NT2/D1 (cell line): ENCODE results near the gene ARPP19.
"Not testable (repeated sequence)": the region's sequence is repeated elsewhere in the genome, so short reads cannot be mapped to it uniquely, and the experiment has no call there.

Experiments
- DNase-seq: peaks from one replicate; pipeline ENCODE4 v3.0.0-alpha.2; 2011; ENCODE audit warnings: low read depth, low spot score
- H3K27me3 ChIP-seq: 2 replicates; pipeline ENCODE4 v1.6.0; 2011; ENCODE audit warnings: mild to moderate bottlenecking; ENCODE audit not compliant: insufficient read length, insufficient read depth
- H3K36me3 ChIP-seq: 2 replicates; pipeline ENCODE4 v1.6.1; 2011; ENCODE audit warnings: mild to moderate bottlenecking, low read length, mixed read lengths; ENCODE audit not compliant: insufficient read depth, insufficient read length
- H3K4me1 ChIP-seq: 2 replicates; pipeline ENCODE4 v1.5.1; 2011; ENCODE audit not compliant: insufficient read depth, insufficient read length
- H3K4me3 ChIP-seq: 2 replicates; pipeline ENCODE4 v1.5.1; 2011; ENCODE audit warnings: low read depth; ENCODE audit not compliant: insufficient read length
- H3K9ac ChIP-seq: 2 replicates; pipeline ENCODE4 v1.6.0; 2011; ENCODE audit warnings: low read depth; ENCODE audit not compliant: insufficient read length
- H3K9me3 ChIP-seq: 2 replicates; pipeline ENCODE4 v1.5.1; 2011; ENCODE audit warnings: mild to moderate bottlenecking, low read length; ENCODE audit not compliant: insufficient read depth
- SUZ12 ChIP-seq: IDR thresholded peaks from 2 replicates; pipeline ENCODE4 v1.6.1; 2011; ENCODE audit not compliant: insufficient read length, insufficient read depth; ENCODE audit errors: extremely low read depth
- YY1 ChIP-seq: IDR thresholded peaks from 2 replicates; pipeline ENCODE4 v1.6.1; 2011; ENCODE audit not compliant: insufficient read length, insufficient read depth
- ZNF274 ChIP-seq: IDR thresholded peaks from 2 replicates; pipeline ENCODE4 v1.6.1; 2011; ENCODE audit warnings: mild to moderate bottlenecking, low read depth, low read length

The ARPP19 gene

DNA sequence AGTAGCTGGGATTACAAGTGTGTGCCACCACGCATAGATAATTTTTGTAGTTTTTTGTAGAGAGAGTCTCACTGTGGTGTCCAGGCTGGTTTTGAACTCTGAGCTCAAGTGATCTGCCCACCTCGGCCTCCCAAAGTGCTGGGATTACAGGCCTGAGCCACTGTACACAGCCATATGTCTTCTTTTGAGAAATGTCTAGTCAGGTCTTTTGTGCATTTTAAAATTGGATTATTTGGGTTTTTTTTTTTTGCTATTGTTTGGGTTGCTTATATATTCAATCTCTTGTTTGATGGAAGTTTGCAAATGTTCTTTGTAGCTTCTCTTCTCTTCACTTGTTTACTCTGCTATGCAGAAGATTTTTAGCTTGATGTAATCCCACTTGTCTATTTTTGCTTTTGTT is 6.2 kb upstream of the ARPP19 start:
- Histone ChIP-seq H3K27me3 (no peaks in the 10 kb centered on the region), H3K9ac (no peak overlapping the region), H3K4me1 (no peaks in the 10 kb centered on the region), H3K9me3 (no peaks in the 10 kb centered on the region), H3K4me3 (no peak overlapping the region), H3K36me3 (no peaks in the 10 kb centered on the region)
- TF ChIP-seq ZNF274 = no peak
- no peak for DNase-seq

DNA sequence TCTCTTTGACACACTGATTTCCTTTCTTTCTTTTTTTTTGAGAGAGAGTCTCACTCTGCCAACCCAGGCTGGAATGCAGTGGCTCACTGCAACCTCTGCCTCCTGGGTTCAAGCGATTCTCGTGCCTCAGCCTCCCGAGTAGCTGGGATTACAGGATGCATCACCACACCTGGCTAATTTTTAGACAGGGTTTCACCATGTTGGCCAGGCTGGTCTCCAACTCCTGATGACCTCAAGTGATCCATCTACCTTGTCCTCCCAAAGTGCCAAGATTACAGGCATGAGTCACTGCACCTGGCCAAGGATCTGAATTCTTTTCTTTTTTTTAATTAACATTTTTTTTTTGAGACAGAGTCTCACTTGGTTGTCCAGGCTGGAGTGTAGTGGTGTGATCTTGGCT is 5.8 kb upstream of the ARPP19 start:
- not testable (repeated sequence) for H3K27me3 ChIP-seq, H3K36me3 ChIP-seq, H3K4me1 ChIP-seq, H3K4me3 ChIP-seq, H3K9me3 ChIP-seq, H3K9ac ChIP-seq, DNase-seq

DNA sequence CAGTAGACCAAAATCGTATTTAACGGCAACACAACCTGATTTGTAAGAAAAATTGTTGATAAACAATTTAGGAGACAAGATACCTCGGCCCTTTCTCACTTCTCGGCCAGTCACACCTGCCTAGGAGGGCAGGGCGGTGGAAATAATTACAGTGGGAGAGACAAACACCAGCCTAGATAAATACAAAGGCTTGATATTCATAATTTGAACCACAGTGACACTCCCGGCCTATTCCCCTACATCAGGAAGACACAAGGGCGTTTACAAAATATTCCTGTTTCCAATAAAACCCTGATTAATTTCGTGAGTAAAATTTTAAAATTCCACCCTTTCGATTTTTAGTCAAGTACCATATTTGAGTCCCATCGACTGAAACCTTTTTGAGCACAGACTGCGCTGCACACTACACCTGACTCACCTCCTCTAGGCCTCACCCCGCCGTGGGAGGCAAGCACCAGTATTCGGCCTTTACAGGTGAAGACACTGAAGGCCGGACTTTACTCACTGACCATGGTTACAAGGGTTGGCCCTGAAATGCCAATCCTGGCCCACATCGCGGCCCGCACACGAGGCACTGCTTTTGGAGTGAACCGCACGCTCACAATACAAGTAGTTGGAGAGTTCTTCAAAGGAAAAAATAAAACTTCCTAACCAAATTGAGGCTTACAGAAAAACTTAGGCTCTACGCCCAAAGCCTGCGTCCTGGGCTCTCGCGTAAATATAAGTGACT is 794 bp downstream of the ARPP19 start:
- no peak for TF ChIP-seq YY1
- no peak for TF ChIP-seq SUZ12
- TF ChIP-seq ZNF274 = no peak
- no peaks in the 10 kb centered on the region for H3K4me1 ChIP-seq
- DNase-seq = no peak

DNA sequence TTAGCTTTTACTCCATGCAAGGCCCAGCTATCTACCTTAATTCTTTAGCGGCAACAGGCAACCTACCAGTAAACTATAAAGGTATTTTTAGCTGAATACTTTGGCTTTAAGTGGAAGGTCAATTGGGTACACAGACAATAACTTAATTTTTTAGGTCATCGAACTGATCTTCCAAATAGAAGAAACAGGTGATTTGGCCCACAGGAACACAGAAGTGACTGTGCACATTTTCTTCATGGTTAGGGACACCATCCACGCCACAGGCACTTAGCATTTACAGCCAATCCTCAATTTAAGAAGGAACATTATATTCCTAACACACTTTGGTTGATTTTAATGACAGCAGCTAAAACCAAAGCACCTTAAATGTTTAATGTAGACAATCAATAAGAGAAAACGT is 1.9 kb downstream of the ARPP19 start:
- Histone ChIP-seq H3K4me3 (peak overlapping the region; percentile 90), H3K4me1 (no peaks in the 10 kb centered on the region), H3K36me3 (no peaks in the 10 kb centered on the region), H3K27me3 (no peaks in the 10 kb centered on the region), H3K9ac (peak overlapping the region; percentile 96), H3K9me3 (no peaks in the 10 kb centered on the region)
- no peak for DNase-seq
- no peak for TF ChIP-seq SUZ12
- TF ChIP-seq ZNF274 = no peak
- TF ChIP-seq YY1 = no peak

More for the DNA sequence above, 794 bp downstream of the ARPP19 start:
- H3K9ac ChIP-seq = peak overlapping the region; percentile 96
- no peaks in the 10 kb centered on the region for H3K27me3 ChIP-seq
- peak overlapping the region; percentile 90 for H3K4me3 ChIP-seq
- no peaks in the 10 kb centered on the region for H3K9me3 ChIP-seq
- no peaks in the 10 kb centered on the region for H3K36me3 ChIP-seq

DNA sequence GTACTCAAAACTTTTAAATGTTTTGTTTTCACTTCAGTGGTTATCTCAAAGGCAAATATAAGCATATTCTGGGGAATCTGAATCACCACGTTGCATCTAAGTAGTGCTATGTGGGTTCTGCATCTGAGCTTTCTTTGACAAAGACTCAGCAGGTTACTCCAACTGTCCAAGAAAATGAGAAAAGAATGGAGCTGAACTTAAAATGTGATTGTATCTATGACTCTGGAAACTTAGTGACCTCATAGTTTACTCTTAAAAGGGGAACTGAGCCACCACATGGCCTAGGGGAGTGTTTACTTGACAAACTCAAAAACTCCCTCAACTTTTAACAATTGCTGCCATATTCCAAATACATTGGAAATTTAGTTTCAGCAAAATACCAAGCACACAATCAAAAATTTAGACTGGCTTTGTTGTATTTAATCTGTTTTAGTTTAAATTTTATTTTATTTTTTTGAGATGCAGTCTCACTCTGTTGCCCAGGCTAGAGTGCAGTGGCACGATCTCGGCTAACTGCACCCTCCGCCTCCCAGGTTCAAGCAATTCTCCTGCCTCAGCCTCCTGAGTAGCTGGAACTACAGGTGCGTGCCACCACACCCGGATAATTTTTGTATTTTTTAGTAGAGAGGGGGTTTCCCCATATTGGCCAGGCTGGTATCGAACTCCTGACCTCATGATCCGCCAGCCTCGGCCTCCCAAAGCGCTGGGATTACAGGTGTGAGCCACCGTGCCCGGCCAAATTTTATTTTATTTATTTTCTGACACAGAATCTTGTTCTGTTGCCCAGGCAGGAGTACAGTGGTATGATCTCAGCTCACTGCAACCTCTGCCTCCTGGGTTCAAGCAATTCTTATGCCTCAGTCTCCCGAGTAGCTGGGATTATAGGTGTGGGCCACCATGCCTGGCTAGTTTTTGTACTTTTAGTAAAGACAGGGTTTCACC is 3.1 kb downstream of the ARPP19 start:
- not testable (repeated sequence) for H3K4me3 ChIP-seq, H3K36me3 ChIP-seq, H3K9ac ChIP-seq, DNase-seq, H3K4me1 ChIP-seq, H3K9me3 ChIP-seq, H3K27me3 ChIP-seq

DNA sequence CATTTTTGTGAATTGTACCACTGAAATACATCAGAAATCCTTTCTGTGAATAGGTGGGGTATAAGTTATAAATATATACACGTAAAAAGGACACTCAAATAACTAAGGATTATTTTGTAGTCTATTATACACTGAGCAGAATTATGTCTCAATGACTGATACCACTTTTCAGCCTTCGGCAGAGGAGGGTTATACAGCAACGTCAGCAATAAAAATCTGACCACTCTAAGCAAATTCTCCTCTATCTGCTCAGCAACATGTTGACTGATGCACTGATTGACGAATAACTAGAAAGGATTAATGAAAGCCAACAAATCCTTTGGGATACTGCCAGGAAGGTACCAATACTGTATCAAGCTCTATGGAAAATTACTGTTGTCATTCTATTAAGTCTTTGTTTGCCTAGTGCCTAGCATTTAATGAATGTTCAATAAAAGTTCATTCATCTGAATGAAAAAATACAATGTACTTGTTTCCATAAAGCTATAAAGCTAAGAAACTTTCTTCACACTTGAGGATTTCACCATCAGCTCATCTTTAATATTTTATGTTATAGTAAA is 5.2 kb downstream of the ARPP19 start:
- no peak overlapping the region for H3K9ac ChIP-seq
- no peak for DNase-seq

DNA sequence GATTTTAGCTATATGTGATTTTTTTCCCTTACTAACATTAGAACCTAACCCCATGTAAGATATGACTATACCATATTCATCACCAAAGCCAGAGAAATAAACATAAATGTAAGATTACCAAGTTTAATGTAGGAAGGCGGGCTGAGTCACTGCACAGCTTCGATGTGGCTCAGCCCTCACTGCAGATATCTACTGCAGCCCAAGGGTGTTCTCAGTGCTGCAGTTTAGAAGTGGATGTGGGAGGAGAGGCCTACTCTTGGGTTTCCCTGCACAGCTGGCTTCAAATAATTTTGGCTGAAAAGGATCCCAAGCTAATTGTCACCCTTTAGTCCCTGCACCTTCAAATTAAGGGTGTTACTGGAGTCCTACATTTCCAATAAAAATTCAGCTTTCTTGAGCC is 9.3 kb downstream of the ARPP19 start:
- H3K36me3 ChIP-seq = peaks cover 40% of the 10 kb centered on the region
- no peaks in the 10 kb centered on the region for H3K9me3 ChIP-seq
- no peaks in the 10 kb centered on the region for H3K27me3 ChIP-seq
- no peaks in the 10 kb centered on the region for H3K4me1 ChIP-seq
- H3K9ac ChIP-seq = no peak overlapping the region
- TF ChIP-seq YY1 (no peak), SUZ12 (no peak), ZNF274 (no peak)
- H3K4me3 ChIP-seq = no peak overlapping the region
- no peak for DNase-seq

More for the DNA sequence above, 5.2 kb downstream of the ARPP19 start:
- Histone ChIP-seq H3K4me1 (no peaks in the 10 kb centered on the region), H3K27me3 (no peaks in the 10 kb centered on the region), H3K4me3 (no peak overlapping the region), H3K36me3 (peaks cover 16% of the 10 kb centered on the region), H3K9me3 (no peaks in the 10 kb centered on the region)
- no peak for TF ChIP-seq SUZ12
- no peak for TF ChIP-seq ZNF274
- TF ChIP-seq YY1 = no peak

DNA sequence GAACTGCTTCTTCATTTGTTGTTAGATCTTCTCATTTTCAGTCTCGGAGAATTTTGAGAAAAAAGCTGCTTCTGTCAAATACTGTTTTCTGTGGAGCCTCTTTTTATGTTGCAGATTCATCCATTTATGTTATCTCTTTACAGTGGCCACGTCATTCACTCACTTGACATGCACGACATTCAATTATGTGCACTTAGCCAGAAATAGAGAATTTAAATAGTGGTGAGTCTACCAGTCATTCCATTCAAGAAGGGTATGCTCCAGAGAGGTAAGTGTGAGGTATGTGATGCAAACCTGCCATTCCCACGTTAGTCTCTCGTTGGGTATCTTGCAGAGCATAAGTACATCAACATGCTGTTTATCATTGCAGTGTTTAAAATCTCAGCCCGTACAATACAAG is 9.8 kb downstream of the ARPP19 start:
- Histone ChIP-seq H3K4me3 (no peak overlapping the region), H3K9me3 (no peaks in the 10 kb centered on the region), H3K4me1 (no peaks in the 10 kb centered on the region), H3K36me3 (peaks cover 40% of the 10 kb centered on the region), H3K27me3 (no peaks in the 10 kb centered on the region), H3K9ac (no peak overlapping the region)
- DNase-seq = no peak
- TF ChIP-seq ZNF274 = no peak
- no peak for TF ChIP-seq YY1
- no peak for TF ChIP-seq SUZ12
